Omental fat pad (tissue), 4 donors: ENCODE results near the gene IL4R. TPM values are rescaled to one million over a fixed set of nuclear protein-coding genes. Genes with fewer than 3 reads are reported as not detected.
"Not testable (repeated sequence)": the region's sequence is repeated elsewhere in the genome, so short reads cannot be mapped to it uniquely, and the experiment has no call there.

Experiments
- ATAC-seq: fragments of 150-250 bp; one replicate; pipeline ENCODE4 v1.9.1; 2016; ENCODE audit warnings: mild to moderate bottlenecking, moderate library complexity; ENCODE audit not compliant: low FRiP score
- DNase-seq: peaks from one replicate; pipeline ENCODE4 v3.0.0-alpha.2; 2019; ENCODE audit warnings: low spot score
- CTCF ChIP-seq, 3 donors: fragments of 450-650 bp; IDR thresholded peaks; one replicate each; pipeline ENCODE4 v1.5.1; 2016 to 2017; ENCODE audit warnings: antibody characterized with exemption in 3 of 3, mild to moderate bottlenecking in 3 of 3, moderate library complexity in 2 of 3
- total RNA-seq, 4 donors: library from RNA; depleted of rRNA; stranded (reverse); fragments of >200 nt; gene quantifications; one replicate each; pipeline ENCODE4 v1.1.0, GENCODE V29; 2016

IL4R gene
- total RNA-seq, 4 donors from 2014 or later, result 36.9 to 162 (median 47.3) TPM

GRCh38 chr16:27284865-27285675, 28.7 kb upstream of the IL4R start:
- ATAC-seq (no peak), DNase-seq (no peak)
- no peak for TF ChIP-seq CTCF (IDR thresholded peaks at IDR 0.05)

- no peak for DNase-seq
- TF ChIP-seq CTCF (IDR thresholded peaks at IDR 0.05), result no peak
- no peak for ATAC-seq
Observed at GRCh38 chr16:27285676-27286196, 28.0 kb upstream of the IL4R start.

GRCh38 chr16:27286451-27286850, 27.3 kb upstream of the IL4R start:
- TF ChIP-seq CTCF (IDR thresholded peaks at IDR 0.05), result no peak
- DNase-seq, result no peak
- ATAC-seq, result peak; percentile 86

GRCh38 chr16:27287051-27287811, 26.5 kb upstream of the IL4R start:
- no peak for TF ChIP-seq CTCF (IDR thresholded peaks at IDR 0.05)
- DNase-seq (no peak), ATAC-seq (no peak)

GRCh38 chr16:27287887-27288286, 25.9 kb upstream of the IL4R start:
- no peak for TF ChIP-seq CTCF (IDR thresholded peaks at IDR 0.05)
- no peak for ATAC-seq
- no peak for DNase-seq

- ATAC-seq, DNase-seq: not testable (repeated sequence)
Observed at GRCh38 chr16:27288313-27288712, 25.5 kb upstream of the IL4R start.

GRCh38 chr16:27289669-27290068, 24.1 kb upstream of the IL4R start:
- DNase-seq (no peak), ATAC-seq (no peak)
- TF ChIP-seq CTCF (IDR thresholded peaks at IDR 0.05), result no peak
